Activated B cell treated with CpG ODN at 0.5 μM for 24 hours (primary cell): ENCODE results near the gene PARN. TPM values are rescaled to one million over a fixed set of nuclear protein-coding genes. Genes with fewer than 3 reads are reported as not detected.
"Not testable (repeated sequence)": the region's sequence is repeated elsewhere in the genome, so short reads cannot be mapped to it uniquely, and the experiment has no call there.

Experiments
- ATAC-seq: fragments of 200-7000 bp; cut with Tn5 transposase; one replicate; pipeline ENCODE4 v1.10.0; 2021; ENCODE audit warnings: low read depth, mild to moderate bottlenecking, moderate library complexity
- CTCF ChIA-PET: fragments of 350-600 bp; sonication (Branson Sonifier 250); formaldehyde crosslinking; loops from one replicate; lab custom pipeline; 2021; ENCODE audit warnings: antibody characterized with exemption; lab: Charles Lee
- POLR2A ChIA-PET: fragments of 350-600 bp; sonication (Branson Sonifier 250); formaldehyde crosslinking; loops from one replicate; lab custom pipeline; 2021; ENCODE audit warnings: antibody characterized with exemption; lab: Charles Lee
- DNase-seq: peaks from one replicate; pipeline ENCODE4 v3.0.0; 2022
- H3K27ac Mint-ChIP-seq: one replicate; pipeline ENCODE4 v1.8.0; 2020; ENCODE audit warnings: mixed read lengths
- H3K27me3 Mint-ChIP-seq: one replicate; pipeline ENCODE4 v1.8.0; 2021; ENCODE audit warnings: mixed read lengths
- H3K36me3 Mint-ChIP-seq: one replicate; pipeline ENCODE4 v1.8.0; 2021; ENCODE audit warnings: low read depth, mixed read lengths
- H3K4me1 Mint-ChIP-seq: one replicate; pipeline ENCODE4 v1.8.0; 2021; ENCODE audit warnings: mixed read lengths
- H3K4me3 Mint-ChIP-seq: one replicate; pipeline ENCODE4 v1.8.0; 2020; ENCODE audit warnings: mild to moderate bottlenecking, mixed read lengths
- H3K9me3 Mint-ChIP-seq: one replicate; pipeline ENCODE4 v1.8.0; 2020; ENCODE audit warnings: mixed read lengths
- CTCF ChIP-seq: fragments of 200-600 bp; IDR thresholded peaks from one replicate; pipeline ENCODE4 v1.8.0; 2022; ENCODE audit warnings: antibody characterized with exemption, mild to moderate bottlenecking
- intact Hi-C: fragments of 100-400 bp; cut with micrococcal nuclease; formaldehyde crosslinking; loops from one replicate; pipeline ENCODE4 v1.15.1; 2024
- total RNA-seq: library from RNA; stranded (reverse); gene quantifications from 2 replicates; pipeline ENCODE4 v1.2.3, GENCODE V29; 2022

Gene PARN
- total RNA-seq, 1 donor from 2014 or later = 47.3 TPM

GRCh38 chr16:14548933-14549788 is 80.9 kb downstream of the PARN start:
- Mint-ChIP-seq H3K9me3 (no peaks in the 10 kb centered on the region), H3K27me3 (no peaks in the 10 kb centered on the region), H3K4me1 (no peaks in the 10 kb centered on the region), H3K36me3 (peaks cover 72% of the 10 kb centered on the region), H3K4me3 (no peak overlapping the region), H3K27ac (no peak overlapping the region)
- intact Hi-C loops = no loop called here
- POLR2A ChIA-PET = no interaction called here
- no peak for ATAC-seq
- CTCF ChIA-PET = no interaction called here
- no peak for DNase-seq
- TF ChIP-seq CTCF = no peak

DNA sequence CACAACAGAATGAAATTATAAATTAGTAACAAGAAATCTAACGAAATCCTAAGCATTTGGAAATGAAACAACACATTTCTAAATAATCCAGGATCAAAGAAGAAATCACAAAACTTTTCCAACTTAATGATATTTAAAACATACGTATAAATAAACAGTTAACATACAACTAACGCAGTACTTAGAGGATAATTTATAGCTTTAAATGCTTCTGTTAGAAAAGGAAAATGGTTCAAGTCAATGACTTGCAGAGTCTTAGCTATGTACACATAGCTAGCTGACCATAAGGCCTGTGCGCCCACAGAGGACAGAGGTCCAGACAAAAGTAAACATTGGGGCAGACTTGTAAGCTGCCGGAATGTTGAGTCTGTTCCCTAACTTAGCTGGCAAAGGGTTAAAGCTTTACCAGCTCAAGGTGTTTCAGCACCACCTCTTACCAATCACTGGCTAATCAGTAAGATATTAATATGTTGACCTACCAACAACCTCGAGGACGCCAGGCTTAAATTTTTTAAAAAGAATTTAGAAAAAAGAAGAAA is 84.6 kb downstream of the PARN start:
- Mint-ChIP-seq H3K4me3 (no peak overlapping the region), H3K27me3 (no peaks in the 10 kb centered on the region), H3K36me3 (peaks cover 80% of the 10 kb centered on the region), H3K9me3 (no peaks in the 10 kb centered on the region), H3K27ac (no peak overlapping the region), H3K4me1 (no peaks in the 10 kb centered on the region)
- DNase-seq (no peak), ATAC-seq (no peak)
- intact Hi-C loops = no loop called here
- ChIA-PET POLR2A (no interaction called here), CTCF (no interaction called here)
- TF ChIP-seq CTCF = no peak

DNA sequence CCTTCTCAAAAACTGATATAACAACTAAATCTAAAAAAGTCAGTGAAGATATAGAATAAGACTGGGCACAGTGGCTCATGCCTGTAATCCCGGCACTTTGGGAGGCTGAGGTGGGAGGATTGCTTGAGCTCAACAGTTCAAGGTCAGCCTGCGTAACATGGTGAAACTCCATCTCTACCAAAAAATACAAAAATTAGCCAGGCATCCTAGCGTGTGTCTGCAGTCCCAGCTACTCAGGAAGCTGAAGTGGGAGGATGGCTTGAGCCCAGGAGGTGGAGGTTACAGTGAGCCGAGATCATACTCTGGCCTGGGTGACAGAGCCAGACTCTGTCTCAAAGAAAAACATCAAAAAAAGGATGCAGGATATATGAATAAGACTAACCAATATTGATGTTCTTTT is 85.2 kb downstream of the PARN start:
- H3K4me3 Mint-ChIP-seq, intact Hi-C loops, H3K4me1 Mint-ChIP-seq, DNase-seq, H3K9me3 Mint-ChIP-seq, H3K27ac Mint-ChIP-seq, POLR2A ChIA-PET, H3K27me3 Mint-ChIP-seq, ATAC-seq, CTCF ChIA-PET: not testable (repeated sequence)
- H3K36me3 Mint-ChIP-seq = peaks cover 75% of the 10 kb centered on the region

DNA sequence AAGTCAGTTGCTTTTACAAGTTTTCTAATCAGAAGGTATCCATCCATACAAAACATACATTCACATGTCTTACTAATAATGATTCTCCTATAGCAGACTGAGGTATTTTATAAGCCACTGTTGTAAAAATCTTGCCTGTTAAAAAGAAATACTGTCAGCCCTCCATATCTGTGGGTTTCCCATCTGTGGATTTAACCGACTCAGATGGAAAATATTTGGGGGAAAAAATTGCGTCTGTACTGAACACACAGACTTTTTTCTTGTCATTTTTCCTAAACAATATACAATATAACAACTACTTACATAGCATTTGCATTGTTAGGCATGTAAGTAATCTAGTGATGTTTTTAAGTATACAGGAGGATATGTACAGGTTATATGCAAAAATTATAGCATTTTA is 90.4 kb downstream of the PARN start:
- Mint-ChIP-seq H3K4me3 (no peak overlapping the region), H3K36me3 (peaks cover 47% of the 10 kb centered on the region), H3K27me3 (no peaks in the 10 kb centered on the region), H3K9me3 (no peaks in the 10 kb centered on the region), H3K4me1 (no peaks in the 10 kb centered on the region), H3K27ac (no peak overlapping the region)
- TF ChIP-seq CTCF = no peak
- no peak for DNase-seq
- CTCF ChIA-PET = no interaction called here
- POLR2A ChIA-PET = no interaction called here
- ATAC-seq = no peak
- intact Hi-C loops = no loop called here

DNA sequence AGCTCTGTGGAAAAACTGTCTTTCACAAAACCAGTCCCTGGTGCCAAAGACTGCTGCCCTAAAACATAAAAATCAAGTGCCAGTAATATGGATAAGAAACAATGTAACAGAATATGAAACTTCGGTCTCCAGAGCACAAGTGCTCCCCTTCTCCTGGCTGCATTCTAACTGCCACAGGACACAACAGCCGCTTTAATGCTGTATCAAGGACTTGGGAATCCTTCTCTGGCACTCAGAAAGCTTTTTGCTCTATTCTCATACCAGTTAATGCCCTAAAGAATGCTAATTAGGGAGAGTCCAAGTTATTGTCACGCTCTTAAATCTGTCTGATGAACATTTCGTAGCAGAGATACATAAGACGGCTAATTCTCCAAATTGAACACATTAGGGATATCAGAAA is 90.9 kb downstream of the PARN start:
- intact Hi-C loops = no loop called here
- TF ChIP-seq CTCF = no peak
- ATAC-seq = no peak
- no peaks in the 10 kb centered on the region for H3K9me3 Mint-ChIP-seq
- CTCF ChIA-PET = no interaction called here
- no peaks in the 10 kb centered on the region for H3K4me1 Mint-ChIP-seq
- POLR2A ChIA-PET = no interaction called here
- H3K4me3 Mint-ChIP-seq = no peak overlapping the region
- DNase-seq = no peak
- H3K36me3 Mint-ChIP-seq = peaks cover 44% of the 10 kb centered on the region
- no peaks in the 10 kb centered on the region for H3K27me3 Mint-ChIP-seq
- no peak overlapping the region for H3K27ac Mint-ChIP-seq
